GM21515 (cell line): ENCODE measurements around the gene ZNF554.
A peak's percentile ranks its signal among the peaks of the same experiment; 100 is the strongest.

Experiments
- ATAC-seq: cut with Tn5 transposase; IDR thresholded peaks from one replicate; pipeline ENCODE4 v1.9.1; 2021; ENCODE audit not compliant: unreplicated experiment

ZNF554 gene

DNA sequence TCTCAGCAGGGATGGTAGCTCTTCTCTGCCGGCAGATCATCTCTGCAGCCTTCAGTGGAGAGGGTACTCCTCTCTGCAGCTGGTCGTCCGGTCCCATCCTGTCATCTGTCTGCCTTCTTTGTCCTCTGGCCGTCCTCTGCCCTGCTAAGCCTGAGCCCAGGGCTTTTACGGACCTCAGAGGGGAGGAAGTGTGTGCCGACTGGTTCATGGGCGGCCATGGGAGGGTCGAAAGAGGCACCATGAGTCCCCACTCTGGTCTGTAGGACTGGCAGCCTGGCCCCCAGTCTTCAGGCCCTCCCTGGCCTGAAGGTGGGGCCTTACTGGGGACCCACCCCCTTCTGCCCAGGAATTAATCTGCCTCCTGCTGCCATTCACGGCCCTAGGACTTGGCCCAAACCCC lies 4.0 kb downstream of the ZNF554 start:
- no peak for ATAC-seq

DNA sequence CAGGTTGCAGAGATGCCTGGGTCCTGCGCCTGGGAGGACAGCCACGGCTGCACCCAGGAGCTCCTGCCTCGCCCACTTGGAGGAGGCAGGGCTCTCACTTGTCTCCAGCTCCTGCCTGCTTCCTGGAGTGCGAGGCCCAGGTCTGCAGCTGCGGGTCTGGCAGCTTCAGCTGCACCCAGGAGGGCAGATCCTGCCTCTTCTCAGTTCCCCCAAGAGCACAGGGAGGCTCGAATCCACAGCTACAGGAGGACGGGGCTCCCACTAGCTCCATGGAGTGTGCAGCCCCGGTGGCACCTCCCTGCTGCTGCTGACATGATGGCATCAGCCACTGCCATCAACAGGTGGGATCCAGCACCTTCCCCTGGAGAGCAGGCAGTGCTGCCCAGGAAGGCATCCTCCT lies 4.5 kb downstream of the ZNF554 start:
- no peak for ATAC-seq

DNA sequence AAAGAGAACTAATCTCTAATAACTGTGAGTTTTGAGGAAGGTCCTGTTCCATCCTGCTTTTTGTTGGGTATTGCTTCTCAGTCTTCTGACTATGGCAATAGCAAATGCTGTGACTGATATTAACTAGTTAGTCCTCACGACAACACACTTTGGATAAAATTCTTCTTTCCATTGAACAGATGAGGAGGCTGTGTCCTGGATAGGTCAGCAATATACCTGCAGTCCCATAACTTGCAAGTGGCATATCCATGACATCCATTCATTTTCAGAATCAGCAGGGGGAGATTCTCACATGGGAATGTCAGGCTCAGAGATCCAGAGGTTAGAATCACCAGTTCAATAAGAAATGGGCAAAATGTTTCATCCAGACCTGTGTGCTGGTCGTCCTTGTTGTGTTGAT lies 7.4 kb downstream of the ZNF554 start:
- ATAC-seq: no peak

DNA sequence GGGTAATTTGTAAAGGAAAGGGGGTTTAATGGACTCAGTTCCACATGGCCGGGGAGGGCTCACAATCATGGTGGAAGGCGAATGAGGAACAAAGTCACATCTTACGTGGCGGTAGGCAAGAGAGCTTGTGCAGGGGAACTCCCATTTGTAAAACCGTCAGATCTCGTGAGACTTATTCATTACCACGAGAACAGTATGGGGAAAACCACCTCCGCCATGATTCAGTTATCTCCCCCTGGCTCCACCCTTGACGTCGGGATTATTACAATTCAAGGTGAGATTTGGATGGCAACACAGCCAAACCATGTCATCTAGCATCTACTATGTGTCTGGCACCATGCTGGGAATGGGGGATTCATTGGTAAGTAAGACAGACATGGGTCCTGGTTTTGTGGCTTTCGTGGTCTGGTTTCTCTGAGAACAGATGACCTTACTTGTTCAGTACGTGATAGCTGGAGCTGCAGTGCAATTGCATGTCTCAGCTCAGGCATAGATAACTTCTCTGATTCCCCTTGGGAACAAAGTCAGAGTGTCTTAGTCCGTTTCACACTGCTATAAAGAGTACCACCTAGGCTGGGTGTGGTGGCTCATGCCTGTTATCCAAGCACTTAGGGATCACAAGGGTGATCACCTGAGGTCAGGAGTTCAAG lies 8.3 kb downstream of the ZNF554 start:
- ATAC-seq: no peak

DNA sequence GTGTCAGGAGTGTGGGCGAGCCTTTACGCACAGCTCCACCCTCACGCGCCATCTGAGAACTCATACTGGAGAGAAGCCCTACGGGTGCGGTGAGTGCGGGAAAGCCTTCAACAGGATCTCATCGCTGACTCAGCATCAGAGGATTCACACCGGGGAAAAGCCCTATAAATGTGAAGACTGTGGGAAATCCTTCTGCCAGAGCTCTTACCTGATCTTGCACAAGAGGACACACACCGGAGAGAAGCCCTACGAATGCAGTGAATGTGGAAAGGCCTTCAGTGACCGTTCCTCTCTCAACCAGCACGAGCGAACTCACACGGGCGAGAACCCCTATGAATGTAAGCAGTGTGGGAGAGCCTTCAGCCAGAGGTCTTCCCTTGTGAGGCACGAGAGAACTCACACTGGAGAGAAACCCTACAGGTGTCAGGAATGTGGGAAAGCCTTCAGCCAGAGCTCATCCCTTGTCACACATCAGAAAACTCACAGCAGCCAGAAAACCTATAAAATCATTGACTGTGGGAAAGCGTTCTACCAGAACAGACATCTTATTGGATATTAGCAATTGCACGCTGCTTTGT lies 14.7 kb downstream of the ZNF554 start:
- no peak for ATAC-seq

DNA sequence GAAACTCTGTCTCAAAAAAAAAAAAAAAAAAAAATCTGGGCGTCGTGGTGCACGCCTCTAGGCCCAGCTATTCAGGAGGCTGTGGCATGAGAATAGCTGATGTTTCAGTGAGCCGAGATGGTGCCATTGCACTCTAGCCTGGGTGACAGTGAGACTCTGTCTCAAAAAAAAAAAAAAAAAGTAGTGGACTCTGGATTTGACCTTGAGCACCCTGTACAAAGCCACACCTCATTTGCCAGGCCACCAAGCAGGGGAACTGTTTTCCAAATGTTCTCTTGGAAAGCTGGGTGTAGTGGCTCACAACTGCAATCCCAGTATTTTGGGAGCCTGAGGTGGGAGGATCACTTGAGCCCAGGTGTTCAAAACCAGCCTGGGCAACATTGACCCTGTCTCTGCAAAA lies 17.8 kb downstream of the ZNF554 start:
- no peak for ATAC-seq

DNA sequence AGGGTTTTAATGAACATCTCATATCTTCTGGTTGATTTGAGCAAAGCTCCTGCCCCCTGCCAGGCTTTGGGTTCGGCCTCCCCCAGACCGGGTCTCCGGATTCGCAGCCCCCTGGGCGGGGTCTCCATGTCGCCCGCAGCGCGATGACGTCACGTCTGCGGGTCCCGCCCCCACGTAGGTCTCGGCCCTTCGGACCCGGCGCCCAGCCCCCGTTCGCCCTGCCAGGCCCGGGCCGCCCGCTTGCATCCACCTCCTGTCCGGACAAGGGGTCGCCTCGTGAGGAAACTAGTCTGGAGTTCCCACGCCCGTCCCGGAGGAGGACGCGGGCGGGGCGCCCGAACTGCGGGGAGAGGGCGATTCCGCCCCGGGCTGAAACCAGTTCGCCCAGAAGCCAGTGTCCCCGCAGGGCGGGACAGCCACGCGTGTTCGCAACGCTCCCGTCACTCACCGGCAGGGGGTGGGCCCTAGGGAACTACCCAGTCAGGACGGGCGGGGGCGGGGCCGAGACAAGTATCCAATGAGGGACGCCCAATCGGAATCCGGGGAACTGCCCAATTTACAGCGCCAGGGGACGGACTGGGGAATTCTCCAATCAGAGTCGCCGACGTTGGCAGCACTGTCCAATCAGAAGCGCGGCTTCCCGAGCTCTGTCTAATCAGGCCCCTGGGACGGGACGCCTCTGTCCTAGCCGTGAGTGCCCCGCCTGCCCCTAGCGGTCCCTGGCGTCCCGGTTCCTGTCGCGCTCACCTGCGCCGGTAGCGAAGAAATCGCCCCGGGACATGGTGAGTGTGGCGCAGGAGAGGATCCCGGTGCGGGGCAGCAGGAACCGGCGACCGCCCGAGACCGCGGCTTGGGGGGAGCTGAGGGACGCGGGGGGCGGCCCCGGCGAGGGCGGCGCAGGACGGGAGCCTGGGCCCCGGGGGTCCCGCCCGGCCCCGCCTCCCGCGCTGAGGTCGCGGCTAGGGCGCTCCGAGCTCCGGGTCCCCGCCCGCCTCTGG lies 21.4 kb downstream of the ZNF554 start, which contains the start of gene ZNF555:
TSS of gene ZNF555 (plus strand) at position 682 of the 998 bp plus-strand sequence. CDS start at position 780, 98 bp downstream.
- ATAC-seq: peak; percentile 94

DNA sequence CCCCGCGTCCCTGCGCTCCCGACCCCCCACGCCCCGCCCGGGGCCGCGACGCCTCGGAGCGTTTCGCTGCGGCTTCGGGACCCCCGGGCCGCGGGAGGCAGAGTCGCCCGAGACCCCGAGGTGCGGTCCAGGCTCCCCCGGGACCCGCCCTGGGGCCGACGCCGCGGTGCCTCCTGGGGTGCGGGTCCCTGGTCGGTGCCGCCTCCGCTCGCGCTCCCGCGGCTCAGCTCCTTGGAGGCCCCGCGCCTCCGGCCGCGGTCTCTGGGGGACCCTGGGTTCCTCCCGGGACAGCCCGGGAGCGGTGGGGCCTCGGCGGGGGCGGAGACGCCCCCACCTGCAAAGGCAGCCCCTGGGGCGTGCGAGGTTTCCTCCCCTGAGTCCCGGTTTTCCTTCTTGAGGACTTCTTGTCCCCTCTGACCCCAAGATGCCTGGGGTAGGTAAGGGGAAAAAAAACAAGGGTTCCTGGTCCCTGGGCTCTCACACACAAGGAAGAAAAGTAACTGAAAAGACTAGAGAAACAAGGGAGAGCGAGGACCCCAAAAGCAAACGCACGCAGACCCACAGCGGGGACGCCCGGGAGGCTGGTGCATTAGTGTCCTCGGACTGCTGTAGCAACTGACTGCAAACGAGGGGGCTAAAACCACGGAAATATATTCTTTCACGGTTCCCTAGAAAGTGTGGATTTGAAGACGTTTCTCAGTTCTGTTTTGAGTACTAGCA lies 22.3 kb downstream of the ZNF554 start:
- ATAC-seq: no peak

DNA sequence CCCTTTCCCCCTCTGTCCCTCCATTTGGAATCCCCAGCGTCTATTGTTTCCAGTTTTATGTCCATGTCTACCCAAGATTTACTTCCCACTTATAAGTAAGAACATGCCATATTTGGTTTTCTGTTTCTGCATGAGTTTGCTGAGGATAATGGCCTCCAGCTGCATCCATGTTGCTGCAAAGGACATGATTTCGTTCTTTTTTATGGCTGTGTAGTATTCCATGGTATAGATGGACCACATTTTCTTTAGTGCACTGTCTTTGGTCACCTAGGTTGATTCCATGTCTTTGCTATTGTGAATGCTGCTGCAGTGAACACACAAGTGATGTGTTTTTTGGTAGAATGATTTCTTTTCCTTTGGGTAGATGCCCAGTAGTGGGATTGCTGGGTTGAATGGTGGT lies 25.4 kb downstream of the ZNF554 start:
- no peak for ATAC-seq

DNA sequence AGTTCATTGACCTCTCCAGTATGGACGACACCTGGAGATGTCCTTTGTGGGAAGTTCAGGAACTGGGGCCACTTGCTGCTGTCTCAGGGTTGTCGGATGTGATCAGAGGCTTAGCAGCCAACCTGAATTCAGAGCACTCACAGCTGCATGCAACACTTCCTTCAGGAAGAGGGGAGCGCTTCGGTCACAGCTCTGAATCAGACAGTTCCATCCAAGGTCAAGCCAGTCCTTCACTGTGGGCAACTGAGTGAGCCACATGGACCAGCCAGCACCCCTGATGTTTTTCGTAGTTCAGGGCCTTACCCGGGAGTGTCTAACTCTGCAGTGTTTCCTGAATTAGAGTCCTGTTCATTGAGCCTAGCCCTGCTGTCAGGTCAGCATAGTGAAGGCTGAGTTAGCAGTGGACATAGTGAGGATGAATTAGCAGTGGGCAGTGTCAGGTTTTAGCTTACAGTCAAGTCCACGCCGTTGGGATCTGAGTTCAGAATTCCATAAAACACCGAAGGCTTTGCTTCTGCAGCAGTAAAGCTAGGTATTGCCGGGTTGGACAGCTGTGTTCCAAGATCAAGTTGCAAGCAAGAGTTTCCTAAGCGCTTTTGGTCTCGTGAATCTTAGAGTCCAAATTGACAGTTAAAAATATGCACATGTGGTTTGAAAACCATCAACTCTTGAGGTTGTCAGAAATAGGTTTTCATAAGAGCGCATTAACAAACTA lies 26.7 kb downstream of the ZNF554 start:
- no peak for ATAC-seq

DNA sequence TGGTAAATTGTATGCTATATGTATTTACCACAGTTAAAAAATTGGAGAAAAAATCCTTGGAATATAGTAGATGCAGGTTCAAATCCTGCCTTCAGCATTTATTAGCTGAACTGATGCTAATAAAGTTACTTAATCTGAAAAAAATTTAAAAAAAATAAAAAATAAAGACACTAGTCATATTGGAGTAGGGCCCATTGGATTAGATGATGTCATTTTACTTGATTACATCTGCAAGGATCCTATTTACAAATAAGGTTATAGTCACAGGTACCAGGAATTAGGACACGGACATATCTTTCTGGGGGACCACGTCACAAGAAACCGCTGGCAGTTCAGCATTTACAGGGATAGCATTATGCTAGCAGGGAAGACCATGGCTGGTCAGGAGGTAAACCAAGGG lies 27.8 kb downstream of the ZNF554 start:
- ATAC-seq: no peak

DNA sequence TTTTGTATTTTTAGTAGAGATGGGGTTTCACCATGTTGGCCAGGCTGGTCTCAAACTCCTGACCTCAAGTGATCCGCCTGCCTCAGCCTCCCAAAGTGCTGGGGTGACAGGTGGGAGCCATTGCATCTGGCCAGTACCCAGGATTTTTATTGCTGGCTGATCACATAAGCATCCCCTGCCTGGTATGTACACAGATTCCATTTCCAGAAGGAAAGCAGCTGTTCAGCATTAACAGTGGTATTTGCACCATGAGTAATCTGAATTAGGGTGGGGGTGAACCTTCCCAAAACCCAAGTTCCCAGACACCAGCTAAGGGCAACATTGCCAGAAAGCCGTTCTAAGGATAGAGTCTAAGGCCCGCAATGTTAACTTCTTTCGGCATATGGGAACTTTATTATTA lies 28.9 kb downstream of the ZNF554 start:
- no peak for ATAC-seq

DNA sequence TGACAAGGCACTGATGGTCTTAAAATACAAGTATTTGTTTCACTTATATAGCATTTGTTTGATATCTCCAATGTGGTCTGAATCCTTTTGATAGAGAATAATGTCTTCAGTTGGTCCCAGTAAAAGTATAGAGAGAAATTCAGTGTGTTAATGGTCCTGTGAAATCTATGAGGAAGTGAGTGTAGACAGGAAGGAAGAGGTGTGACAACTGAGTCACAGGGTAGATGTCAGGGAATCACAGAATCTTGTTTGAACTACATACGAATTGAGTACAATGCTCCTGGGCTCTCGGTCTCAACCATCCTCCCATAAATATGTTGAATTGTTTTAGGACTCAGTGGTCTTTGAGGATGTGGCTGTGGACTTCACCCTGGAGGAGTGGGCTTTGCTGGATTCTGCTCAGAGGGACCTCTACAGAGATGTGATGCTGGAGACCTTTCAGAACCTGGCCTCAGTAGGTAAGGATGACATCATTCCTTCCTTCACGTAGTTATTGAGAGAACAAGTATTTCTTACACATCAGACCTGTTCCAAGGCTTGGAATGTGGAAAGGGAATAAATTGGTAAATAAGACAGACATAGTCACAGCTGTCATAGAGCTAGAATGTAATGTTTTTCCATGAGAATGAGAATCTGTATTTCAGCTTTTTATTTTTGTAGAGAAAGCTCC lies 30.7 kb downstream of the ZNF554 start:
- ATAC-seq: no peak

DNA sequence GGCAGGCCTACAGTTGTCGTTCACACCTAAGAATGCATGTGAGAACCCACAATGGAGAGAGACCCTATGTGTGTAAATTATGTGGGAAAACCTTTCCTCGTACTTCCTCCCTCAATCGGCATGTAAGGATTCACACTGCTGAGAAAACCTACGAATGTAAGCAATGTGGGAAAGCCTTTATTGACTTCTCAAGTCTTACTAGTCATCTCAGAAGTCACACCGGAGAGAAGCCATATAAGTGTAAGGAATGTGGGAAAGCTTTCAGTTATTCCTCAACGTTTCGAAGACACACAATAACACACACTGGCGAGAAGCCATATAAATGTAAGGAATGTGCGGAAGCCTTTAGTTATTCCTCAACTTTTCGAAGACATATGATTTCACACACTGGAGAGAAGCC lies 32.9 kb downstream of the ZNF554 start:
- ATAC-seq: no peak

DNA sequence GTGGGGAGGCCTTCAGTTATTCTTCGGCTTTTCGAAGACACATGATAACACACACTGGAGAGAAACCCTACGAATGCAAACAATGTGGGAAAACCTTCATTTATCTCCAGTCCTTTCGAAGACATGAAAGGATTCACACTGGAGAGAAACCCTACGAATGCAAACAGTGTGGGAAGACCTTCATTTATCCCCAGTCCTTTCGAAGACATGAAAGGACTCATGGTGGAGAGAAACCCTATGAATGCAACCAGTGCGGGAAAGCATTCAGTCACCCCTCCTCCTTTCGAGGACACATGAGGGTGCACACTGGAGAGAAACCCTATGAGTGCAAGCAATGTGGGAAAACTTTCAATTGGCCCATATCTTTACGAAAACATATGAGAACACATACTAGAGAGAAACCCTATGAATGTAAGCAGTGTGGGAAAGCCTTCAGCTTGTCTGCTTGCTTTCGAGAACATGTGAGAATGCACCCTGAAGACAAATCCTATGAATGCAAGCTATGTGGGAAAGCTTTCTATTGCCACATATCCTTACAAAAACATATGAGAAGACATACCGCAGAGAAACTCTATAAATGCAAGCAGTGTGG lies 33.4 kb downstream of the ZNF554 start:
- no peak for ATAC-seq

DNA sequence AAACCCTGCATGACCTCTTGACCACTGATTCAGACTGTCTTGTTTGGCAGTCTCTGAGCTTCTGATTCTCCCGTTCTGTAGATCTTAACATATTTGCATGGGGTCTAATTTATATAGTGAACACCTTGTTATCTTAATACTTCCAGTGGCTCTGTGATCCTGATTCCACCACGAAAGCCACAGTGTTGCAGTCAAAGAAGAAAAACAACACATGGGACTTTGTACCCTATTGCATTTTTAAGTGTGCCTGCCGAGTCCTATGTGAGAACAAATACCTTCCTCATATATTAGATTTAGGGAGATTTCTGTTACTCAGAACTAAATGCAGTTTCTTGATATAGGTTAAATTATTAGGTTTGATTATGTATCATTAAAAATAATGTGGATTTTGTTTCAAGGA lies 35.2 kb downstream of the ZNF554 start:
- ATAC-seq: no peak

DNA sequence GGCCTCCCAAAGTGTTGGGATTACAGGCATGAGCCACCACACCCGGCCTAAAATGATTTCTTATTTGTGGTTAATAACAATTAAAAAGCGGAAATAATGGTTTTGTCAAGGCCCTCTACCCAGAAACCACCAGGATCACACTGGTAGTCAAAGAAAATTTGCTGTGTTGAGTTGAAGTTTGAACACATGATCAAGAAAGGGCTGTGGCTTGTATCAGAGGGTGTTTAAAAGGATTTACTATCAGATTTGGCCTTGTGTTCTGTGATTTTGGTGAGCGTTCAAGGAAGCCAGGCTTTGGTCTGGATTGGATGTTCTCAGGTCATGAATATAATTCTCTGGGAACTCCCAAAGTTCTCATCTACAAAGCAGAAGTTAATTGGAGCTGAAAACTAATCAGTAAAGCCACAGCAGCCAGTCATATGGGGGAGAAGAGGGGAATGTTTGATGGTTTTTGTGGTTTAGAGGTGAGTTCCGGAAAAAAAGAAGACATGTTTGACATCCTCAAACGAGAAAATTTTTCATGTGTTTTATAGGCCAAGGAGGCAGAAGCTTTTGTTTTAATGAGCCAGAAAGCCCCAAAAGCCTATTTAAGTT lies 36.9 kb downstream of the ZNF554 start:
- no peak for ATAC-seq

DNA sequence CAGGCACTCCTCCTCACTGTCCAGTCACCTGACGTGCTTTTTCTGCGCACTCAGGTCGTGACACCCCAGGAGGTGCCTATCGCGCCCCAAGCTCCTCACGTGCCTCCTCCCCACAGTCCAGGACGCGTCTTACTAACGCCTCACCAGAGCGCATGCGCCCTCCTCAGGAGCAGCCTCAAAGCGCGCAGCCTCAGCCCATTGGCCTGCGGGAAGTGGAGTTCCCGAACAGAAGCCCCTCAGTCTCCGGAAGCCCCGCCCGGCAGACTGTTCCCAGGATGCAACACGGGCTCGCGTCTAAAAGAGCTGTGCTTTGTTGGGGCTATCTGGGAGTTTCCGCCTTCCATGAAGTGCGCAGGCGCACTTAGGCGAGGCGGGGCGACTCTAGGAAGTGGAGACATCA lies 39.2 kb downstream of the ZNF554 start:
- no peak for ATAC-seq

DNA sequence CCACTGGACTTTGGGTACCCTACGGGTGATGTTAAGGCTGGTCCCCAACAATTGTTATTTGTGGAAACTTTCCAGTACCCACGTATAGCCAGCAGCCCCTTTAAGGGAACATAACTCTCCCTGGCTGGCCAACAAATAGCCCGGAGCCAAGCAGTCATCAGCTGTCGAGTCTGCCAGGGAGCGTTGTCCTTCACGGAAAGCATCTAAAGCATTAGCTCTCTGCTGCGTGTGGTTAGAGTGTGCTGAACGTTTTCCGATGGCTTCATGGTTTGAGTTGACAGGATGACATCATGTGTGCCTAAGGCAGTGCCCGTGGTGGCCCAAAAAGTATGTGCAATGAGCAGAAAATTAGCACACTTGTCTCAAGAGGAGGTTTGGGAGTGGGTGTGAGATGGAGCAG lies 44.1 kb downstream of the ZNF554 start:
- no peak for ATAC-seq
